K562 (cell line): ENCODE measurements around the gene B3GNT9. TPM values are rescaled to one million over a fixed set of nuclear protein-coding genes. Genes with fewer than 3 reads are reported as not detected.

Experiments
- CTBP1 ChIP-seq: fragments of 450-650 bp; IDR thresholded peaks from 2 replicates; pipeline ENCODE4 v1.6.1; 2016; ENCODE audit warnings: borderline replicate concordance
- ERF ChIP-seq: fragments of 450-650 bp; formaldehyde crosslinking; IDR thresholded peaks from 2 replicates; pipeline ENCODE4 v1.4.0; 2020; ENCODE audit warnings: mild to moderate bottlenecking, mixed read lengths
- ETV6 ChIP-seq, 3 experiments: fragments of 150-350 bp in 1 of 3; sonication (generic) in 1 of 3; formaldehyde crosslinking in 1 of 3; IDR thresholded peaks; 2 replicates each; pipeline versions ENCODE4 v1.6.1 to v1.8.0; 2014 to 2022; ENCODE audit warnings: borderline replicate concordance in 2 of 3, low read depth in 2 of 3, antibody characterized with exemption in 1 of 3, low read length in 1 of 3, mild to moderate bottlenecking in 1 of 3, missing genetic modification reagents in 1 of 3
- FOXA3 ChIP-seq, 2 experiments: fragments of 450-650 bp in 1 of 2; sonication (generic) in 1 of 2; formaldehyde crosslinking; IDR thresholded peaks in 1 of 2; conservative IDR thresholded peaks in 1 of 2; 2 replicates each; pipeline versions ENCODE4 v1.4.0 to v1.8.0; 2020 to 2022; ENCODE audit warnings: mild to moderate bottlenecking in 2 of 2, missing genetic modification reagents in 1 of 2
- GATA2 ChIP-seq: sonication (generic); formaldehyde crosslinking; IDR thresholded peaks from 2 replicates; pipeline ENCODE4 v1.4.0; 2020; ENCODE audit warnings: mild to moderate bottlenecking, missing genetic modification reagents
- JUND ChIP-seq, 2 experiments: IDR thresholded peaks; 2 replicates in 1 of 2; 3 replicates in 1 of 2; pipeline ENCODE4 v1.6.1; 2011; ENCODE audit warnings: borderline replicate concordance in 2 of 2, low read depth in 2 of 2, low read length in 2 of 2, improper control_type of control experiment in 1 of 2, missing biosample characterization in 1 of 2, missing genetic modification characterization in 1 of 2, missing genetic modification reagents in 1 of 2
- KDM4B ChIP-seq, 2 experiments: fragments of 450-650 bp in 1 of 2; sonication (generic) in 1 of 2; IDR thresholded peaks; 2 replicates each; pipeline ENCODE4 v1.6.1; 2016 to 2017; ENCODE audit warnings: borderline replicate concordance in 2 of 2, antibody characterized with exemption in 1 of 2, low read depth in 1 of 2, mild to moderate bottlenecking in 1 of 2
- LCOR ChIP-seq: sonication (generic); formaldehyde crosslinking; IDR thresholded peaks from 2 replicates; pipeline ENCODE4 v1.8.0; 2022; ENCODE audit warnings: mild to moderate bottlenecking, missing genetic modification reagents
- MEF2D ChIP-seq: conservative IDR thresholded peaks from 2 replicates; pipeline ENCODE4 v1.6.1; 2016; ENCODE audit warnings: low read depth, missing genetic modification characterization, missing compliant biosample characterization
- NRF1 ChIP-seq, 2 experiments: fragments of 450-650 bp; IDR thresholded peaks in 1 of 2; conservative IDR thresholded peaks in 1 of 2; 2 replicates each; pipeline ENCODE4 v1.6.1; 2014; ENCODE audit warnings: mild to moderate bottlenecking in 2 of 2
- RBM22 ChIP-seq: fragments of 200-400 bp; formaldehyde crosslinking; IDR thresholded peaks from 2 replicates; pipeline ENCODE4 v1.6.1; 2018; ENCODE audit warnings: low read length, low read depth; ENCODE audit not compliant: poor library complexity, severe bottlenecking
- SIN3A ChIP-seq, 2 experiments: fragments of 150-350 bp in 1 of 2; IDR thresholded peaks; 2 replicates each; pipeline ENCODE4 v1.6.1; 2011 to 2016; ENCODE audit warnings: borderline replicate concordance in 2 of 2, low read depth in 2 of 2, low read length in 2 of 2, mild to moderate bottlenecking in 2 of 2, moderate library complexity in 2 of 2; ENCODE audit not compliant: control insufficient read depth in 1 of 2
- TCF3 ChIP-seq: sonication (generic); formaldehyde crosslinking; IDR thresholded peaks from 2 replicates; pipeline ENCODE4 v1.4.0; 2020; ENCODE audit warnings: mild to moderate bottlenecking, missing genetic modification reagents
- ZNF239 ChIP-seq: fragments of 250-450 bp; sonication (Bioruptor Pico); IDR thresholded peaks from 2 replicates; pipeline ENCODE4 v1.4.0; 2020; ENCODE audit warnings: mild to moderate bottlenecking
- ZNF316 ChIP-seq: fragments of 450-650 bp; IDR thresholded peaks from 2 replicates; pipeline ENCODE4 v1.6.1; 2016
- ZNF583 ChIP-seq: fragments of 250-450 bp; sonication (Bioruptor Pico); IDR thresholded peaks from 2 replicates; pipeline ENCODE4 v1.4.0; 2020
- polyA plus RNA-seq, 8 experiments: library from polyadenylated mRNA; depleted of rRNA in 4 of 8; stranded (reverse) in 5 of 8; unstranded in 3 of 8; fragments of >200 nt; fragmentation: Nextera tagmentation in 2 of 8; fragmentation: Illumina TruSeq in 1 of 8; extraction: Ambion mirVana in 2 of 8; extraction: Trizol in 1 of 8; gene quantifications; 2 replicates each; pipeline versions ENCODE4 v1.2.1 to v1.2.3, GENCODE V29; 2011 to 2014; ENCODE audit warnings: inconsistent platforms in 1 of 8, missing spikeins in 1 of 8
- total RNA-seq, 7 experiments: library from RNA; depleted of rRNA in 6 of 7; stranded (reverse); fragments of >200 nt in 6 of 7; fragmentation: Illumina TruSeq in 2 of 7; extraction: Trizol in 2 of 7; gene quantifications; 2 replicates each; pipeline versions ENCODE4 v1.2.1 to v1.2.3, GENCODE V29; 2011 to 2021; ENCODE audit warnings: low replicate concordance in 1 of 7
- TF ChIP-seq, protein P1 (sequence below): fragments of 250-450 bp; sonication (Bioruptor Pico); IDR thresholded peaks from 2 replicates; pipeline ENCODE4 v1.8.0; 2022; ENCODE audit warnings: inconsistent platforms
- TF ChIP-seq, protein P2 (sequence below): fragments of 200-800 bp; sonication (Bioruptor generic); IDR thresholded peaks from 2 replicates; pipeline ENCODE4 v1.6.1; 2017; ENCODE audit warnings: missing genetic modification characterization, missing compliant biosample characterization
- TF ChIP-seq, protein P3 (sequence below): sonication (generic); formaldehyde crosslinking; IDR thresholded peaks from 2 replicates; pipeline ENCODE4 v1.8.1; 2023; ENCODE audit warnings: mild to moderate bottlenecking, missing genetic modification reagents
- TF ChIP-seq, protein P4 (sequence below): sonication (generic); formaldehyde crosslinking; IDR thresholded peaks from 2 replicates; pipeline ENCODE4 v1.8.0; 2023; ENCODE audit warnings: mild to moderate bottlenecking, missing genetic modification reagents

The B3GNT9 gene
- total and polyA plus RNA-seq, 9 of the 15 experiments (the other 6 are each of a cell fraction or from before 2014, with no cell fraction given), result 0.01 to 1.8 (median 1.1) TPM; not detected in 1

DNA sequence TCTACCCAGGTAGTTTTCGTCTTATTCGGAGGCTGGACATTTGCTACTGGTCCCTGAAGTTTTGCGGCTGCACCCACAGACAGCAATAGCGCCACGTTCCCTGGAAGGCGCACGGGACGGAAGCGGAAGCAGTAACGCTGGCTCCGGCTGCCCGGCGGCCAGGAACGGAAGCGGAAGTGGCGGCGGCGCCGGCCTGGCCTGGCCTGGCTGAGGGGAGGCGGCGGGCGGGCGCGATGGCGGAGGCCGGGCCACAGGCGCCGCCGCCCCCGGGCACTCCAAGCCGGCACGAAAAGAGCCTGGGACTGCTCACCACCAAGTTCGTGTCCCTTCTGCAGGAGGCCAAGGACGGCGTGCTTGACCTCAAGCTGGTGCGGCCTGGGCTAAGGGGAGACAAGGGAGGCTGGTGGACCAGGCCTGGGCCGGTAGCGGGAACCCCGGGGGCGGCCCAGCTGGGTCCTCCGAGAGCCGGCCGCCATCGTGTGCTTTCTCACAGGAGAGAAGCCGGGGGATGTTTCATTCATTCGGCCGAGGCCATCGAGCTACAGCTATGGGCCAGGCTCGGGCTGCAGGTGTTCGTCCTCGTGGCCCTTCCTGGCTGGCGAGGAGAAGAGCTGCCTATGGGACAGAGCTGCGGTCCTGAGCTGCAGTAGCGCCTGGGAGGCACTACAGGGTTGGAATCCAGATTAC, 41.3 kb upstream of the B3GNT9 start, which contains the start of gene E2F4 (continued):
- TF ChIP-seq, protein P1, sequence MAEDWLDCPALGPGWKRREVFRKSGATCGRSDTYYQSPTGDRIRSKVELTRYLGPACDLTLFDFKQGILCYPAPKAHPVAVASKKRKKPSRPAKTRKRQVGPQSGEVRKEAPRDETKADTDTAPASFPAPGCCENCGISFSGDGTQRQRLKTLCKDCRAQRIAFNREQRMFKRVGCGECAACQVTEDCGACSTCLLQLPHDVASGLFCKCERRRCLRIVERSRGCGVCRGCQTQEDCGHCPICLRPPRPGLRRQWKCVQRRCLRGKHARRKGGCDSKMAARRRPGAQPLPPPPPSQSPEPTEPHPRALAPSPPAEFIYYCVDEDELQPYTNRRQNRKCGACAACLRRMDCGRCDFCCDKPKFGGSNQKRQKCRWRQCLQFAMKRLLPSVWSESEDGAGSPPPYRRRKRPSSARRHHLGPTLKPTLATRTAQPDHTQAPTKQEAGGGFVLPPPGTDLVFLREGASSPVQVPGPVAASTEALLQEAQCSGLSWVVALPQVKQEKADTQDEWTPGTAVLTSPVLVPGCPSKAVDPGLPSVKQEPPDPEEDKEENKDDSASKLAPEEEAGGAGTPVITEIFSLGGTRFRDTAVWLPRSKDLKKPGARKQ (CRISPR knock-in tag), result no peak
- TF ChIP-seq TCF3 (CRISPR knock-in tag) (no peak; the same call in 1 of the 2 replicates), SIN3A (IDR thresholded peaks at IDR 0.05; ENCODE audit: borderline replicate concordance in 2 of 2, control insufficient read depth in 1 of 2, low read depth in 2 of 2, low read length in 2 of 2) (peak in 1 of 2 experiments; percentile 90; a peak in 2 of 4 replicates), GATA2 (CRISPR knock-in tag) (no peak), RBM22 (no peak), ZNF583 (0 out of 2 replicates have a peak, but pooled peaks have one; percentile 50), ERF (CRISPR knock-in tag) (no peak; the same call in 1 of the 2 replicates), FOXA3 (CRISPR knock-in tag; conservative IDR thresholded peaks at IDR 0.05 in 1 of 2, IDR thresholded peaks at IDR 0.05 in 1 of 2) (0 out of 4 replicates have a peak, but pooled peaks of 1 of the 2 experiments have one; percentile 35), MEF2D (tag) (no peak), CTBP1 (peak; percentile 54), ZNF316 (no peak), LCOR (CRISPR knock-in tag) (peak; percentile 69; the same call in 1 of the 2 replicates), ZNF239 (CRISPR knock-in tag) (no peak), KDM4B (IDR thresholded peaks at IDR 0.05; ENCODE audit: borderline replicate concordance in 2 of 2, low read depth in 1 of 2) (peak in 1 of 2 experiments; percentile 87; a peak in 1 of 4 replicates), NRF1 (conservative IDR thresholded peaks at IDR 0.05 in 1 of 2, IDR thresholded peaks at IDR 0.05 in 1 of 2) (peak in 1 of 2 experiments; percentile 34; a peak in 2 of 4 replicates), JUND (IDR thresholded peaks at IDR 0.05; ENCODE audit: borderline replicate concordance, low read depth, low read length) (peak; percentile 67), JUND (tag; IDR thresholded peaks at IDR 0.05; ENCODE audit: borderline replicate concordance, low read depth, low read length) (peak; percentile 53; the same call in 1 of the 3 replicates), ETV6 (IDR thresholded peaks at IDR 0.05; ENCODE audit: borderline replicate concordance in 1 of 2, low read depth in 2 of 2, low read length in 1 of 2) (peak; percentile 97), ETV6 (CRISPR knock-in tag; IDR thresholded peaks at IDR 0.05; ENCODE audit: borderline replicate concordance) (no peak)
- TF ChIP-seq, protein P2, sequence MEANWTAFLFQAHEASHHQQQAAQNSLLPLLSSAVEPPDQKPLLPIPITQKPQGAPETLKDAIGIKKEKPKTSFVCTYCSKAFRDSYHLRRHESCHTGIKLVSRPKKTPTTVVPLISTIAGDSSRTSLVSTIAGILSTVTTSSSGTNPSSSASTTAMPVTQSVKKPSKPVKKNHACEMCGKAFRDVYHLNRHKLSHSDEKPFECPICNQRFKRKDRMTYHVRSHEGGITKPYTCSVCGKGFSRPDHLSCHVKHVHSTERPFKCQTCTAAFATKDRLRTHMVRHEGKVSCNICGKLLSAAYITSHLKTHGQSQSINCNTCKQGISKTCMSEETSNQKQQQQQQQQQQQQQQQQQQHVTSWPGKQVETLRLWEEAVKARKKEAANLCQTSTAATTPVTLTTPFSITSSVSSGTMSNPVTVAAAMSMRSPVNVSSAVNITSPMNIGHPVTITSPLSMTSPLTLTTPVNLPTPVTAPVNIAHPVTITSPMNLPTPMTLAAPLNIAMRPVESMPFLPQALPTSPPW (CRISPR knock-in tag), result peak; percentile 52
- TF ChIP-seq, protein P3, sequence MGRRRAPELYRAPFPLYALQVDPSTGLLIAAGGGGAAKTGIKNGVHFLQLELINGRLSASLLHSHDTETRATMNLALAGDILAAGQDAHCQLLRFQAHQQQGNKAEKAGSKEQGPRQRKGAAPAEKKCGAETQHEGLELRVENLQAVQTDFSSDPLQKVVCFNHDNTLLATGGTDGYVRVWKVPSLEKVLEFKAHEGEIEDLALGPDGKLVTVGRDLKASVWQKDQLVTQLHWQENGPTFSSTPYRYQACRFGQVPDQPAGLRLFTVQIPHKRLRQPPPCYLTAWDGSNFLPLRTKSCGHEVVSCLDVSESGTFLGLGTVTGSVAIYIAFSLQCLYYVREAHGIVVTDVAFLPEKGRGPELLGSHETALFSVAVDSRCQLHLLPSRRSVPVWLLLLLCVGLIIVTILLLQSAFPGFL (CRISPR knock-in tag), result no peak
- TF ChIP-seq, protein P4, sequence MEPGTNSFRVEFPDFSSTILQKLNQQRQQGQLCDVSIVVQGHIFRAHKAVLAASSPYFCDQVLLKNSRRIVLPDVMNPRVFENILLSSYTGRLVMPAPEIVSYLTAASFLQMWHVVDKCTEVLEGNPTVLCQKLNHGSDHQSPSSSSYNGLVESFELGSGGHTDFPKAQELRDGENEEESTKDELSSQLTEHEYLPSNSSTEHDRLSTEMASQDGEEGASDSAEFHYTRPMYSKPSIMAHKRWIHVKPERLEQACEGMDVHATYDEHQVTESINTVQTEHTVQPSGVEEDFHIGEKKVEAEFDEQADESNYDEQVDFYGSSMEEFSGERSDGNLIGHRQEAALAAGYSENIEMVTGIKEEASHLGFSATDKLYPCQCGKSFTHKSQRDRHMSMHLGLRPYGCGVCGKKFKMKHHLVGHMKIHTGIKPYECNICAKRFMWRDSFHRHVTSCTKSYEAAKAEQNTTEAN (CRISPR knock-in tag), result 0 out of 2 replicates have a peak, but pooled peaks have one; percentile 35
